GM23338 (cell line): ENCODE measurements around the gene ANO10.

Experiments
- CREB1 ChIP-seq: fragments of 250-450 bp; sonication (Bioruptor Pico); IDR thresholded peaks from 2 replicates; pipeline ENCODE4 v1.5.0; 2020; ENCODE audit warnings: low read depth, mild to moderate bottlenecking, moderate library complexity
- EZH2 ChIP-seq: fragments of 200-600 bp; sonication (generic); IDR thresholded peaks from one replicate; pipeline ENCODE4 v1.8.0; 2017; ENCODE audit warnings: antibody characterized with exemption, mild to moderate bottlenecking, low read depth; ENCODE audit not compliant: unreplicated experiment
- EZH2phosphoT487 ChIP-seq: fragments of 200-600 bp; sonication (generic); IDR thresholded peaks from one replicate; pipeline ENCODE4 v1.8.1; 2018; ENCODE audit warnings: antibody characterized with exemption; ENCODE audit not compliant: unreplicated experiment
- JUNB ChIP-seq: IDR thresholded peaks from one replicate; pipeline ENCODE4 v1.6.1; 2016; ENCODE audit warnings: antibody characterized with exemption; ENCODE audit not compliant: unreplicated experiment
- NANOG ChIP-seq: IDR thresholded peaks from 2 replicates; pipeline ENCODE4 v1.6.1; 2016; ENCODE audit warnings: antibody characterized with exemption, borderline replicate concordance
- POLR2AphosphoS5 ChIP-seq: IDR thresholded peaks from 2 replicates; pipeline ENCODE4 v1.6.1; 2016; ENCODE audit warnings: antibody characterized with exemption, low read depth
- ZNF114 ChIP-seq: fragments of 250-450 bp; sonication (Bioruptor Pico); IDR thresholded peaks from 2 replicates; pipeline ENCODE4 v1.5.0; 2020; ENCODE audit warnings: mild to moderate bottlenecking, moderate library complexity
- TF ChIP-seq, protein P1 (sequence below), 2 experiments: fragments of 200-600 bp in 1 of 2; sonication (generic) in 1 of 2; conservative IDR thresholded peaks; 2 replicates each; pipeline versions ENCODE4 v1.5.1 to v1.6.1; 2016 to 2017; ENCODE audit warnings: antibody characterized with exemption in 2 of 2, low read depth in 2 of 2, mild to moderate bottlenecking in 2 of 2, moderate library complexity in 1 of 2
- TF ChIP-seq, protein P2 (sequence below): IDR thresholded peaks from one replicate; pipeline ENCODE4 v1.6.1; 2018; ENCODE audit warnings: antibody characterized with exemption; ENCODE audit not compliant: unreplicated experiment
- TF ChIP-seq, protein P3 (sequence below): IDR thresholded peaks from 2 replicates; pipeline ENCODE4 v1.6.1; 2016; ENCODE audit warnings: antibody characterized with exemption

DNA sequence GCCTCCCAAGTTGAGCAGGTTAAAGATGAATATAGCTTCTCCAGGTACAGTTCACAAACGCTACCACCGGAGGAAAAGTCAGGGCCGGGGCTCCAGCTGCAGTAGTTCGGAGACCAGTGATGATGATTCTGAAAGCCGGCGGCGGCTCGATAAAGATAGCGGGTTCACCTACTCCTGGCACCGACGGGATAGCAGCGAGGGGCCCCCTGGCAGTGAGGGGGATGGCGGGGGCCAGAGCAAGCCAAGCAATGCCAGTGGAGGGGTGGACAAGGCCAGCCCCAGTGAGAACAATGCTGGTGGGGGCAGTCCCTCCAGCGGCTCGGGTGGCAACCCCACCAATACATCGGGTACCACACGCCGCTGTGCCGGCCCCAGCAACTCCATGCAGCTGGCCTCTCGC is 274.0 kb downstream of the ANO10 start:
- TF ChIP-seq, protein P1, sequence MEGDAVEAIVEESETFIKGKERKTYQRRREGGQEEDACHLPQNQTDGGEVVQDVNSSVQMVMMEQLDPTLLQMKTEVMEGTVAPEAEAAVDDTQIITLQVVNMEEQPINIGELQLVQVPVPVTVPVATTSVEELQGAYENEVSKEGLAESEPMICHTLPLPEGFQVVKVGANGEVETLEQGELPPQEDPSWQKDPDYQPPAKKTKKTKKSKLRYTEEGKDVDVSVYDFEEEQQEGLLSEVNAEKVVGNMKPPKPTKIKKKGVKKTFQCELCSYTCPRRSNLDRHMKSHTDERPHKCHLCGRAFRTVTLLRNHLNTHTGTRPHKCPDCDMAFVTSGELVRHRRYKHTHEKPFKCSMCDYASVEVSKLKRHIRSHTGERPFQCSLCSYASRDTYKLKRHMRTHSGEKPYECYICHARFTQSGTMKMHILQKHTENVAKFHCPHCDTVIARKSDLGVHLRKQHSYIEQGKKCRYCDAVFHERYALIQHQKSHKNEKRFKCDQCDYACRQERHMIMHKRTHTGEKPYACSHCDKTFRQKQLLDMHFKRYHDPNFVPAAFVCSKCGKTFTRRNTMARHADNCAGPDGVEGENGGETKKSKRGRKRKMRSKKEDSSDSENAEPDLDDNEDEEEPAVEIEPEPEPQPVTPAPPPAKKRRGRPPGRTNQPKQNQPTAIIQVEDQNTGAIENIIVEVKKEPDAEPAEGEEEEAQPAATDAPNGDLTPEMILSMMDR (conservative IDR thresholded peaks at IDR 0.05; ENCODE audit: low read depth in 2 of 2), result no peak
- TF ChIP-seq EZH2, result no peak
- TF ChIP-seq, protein P2, sequence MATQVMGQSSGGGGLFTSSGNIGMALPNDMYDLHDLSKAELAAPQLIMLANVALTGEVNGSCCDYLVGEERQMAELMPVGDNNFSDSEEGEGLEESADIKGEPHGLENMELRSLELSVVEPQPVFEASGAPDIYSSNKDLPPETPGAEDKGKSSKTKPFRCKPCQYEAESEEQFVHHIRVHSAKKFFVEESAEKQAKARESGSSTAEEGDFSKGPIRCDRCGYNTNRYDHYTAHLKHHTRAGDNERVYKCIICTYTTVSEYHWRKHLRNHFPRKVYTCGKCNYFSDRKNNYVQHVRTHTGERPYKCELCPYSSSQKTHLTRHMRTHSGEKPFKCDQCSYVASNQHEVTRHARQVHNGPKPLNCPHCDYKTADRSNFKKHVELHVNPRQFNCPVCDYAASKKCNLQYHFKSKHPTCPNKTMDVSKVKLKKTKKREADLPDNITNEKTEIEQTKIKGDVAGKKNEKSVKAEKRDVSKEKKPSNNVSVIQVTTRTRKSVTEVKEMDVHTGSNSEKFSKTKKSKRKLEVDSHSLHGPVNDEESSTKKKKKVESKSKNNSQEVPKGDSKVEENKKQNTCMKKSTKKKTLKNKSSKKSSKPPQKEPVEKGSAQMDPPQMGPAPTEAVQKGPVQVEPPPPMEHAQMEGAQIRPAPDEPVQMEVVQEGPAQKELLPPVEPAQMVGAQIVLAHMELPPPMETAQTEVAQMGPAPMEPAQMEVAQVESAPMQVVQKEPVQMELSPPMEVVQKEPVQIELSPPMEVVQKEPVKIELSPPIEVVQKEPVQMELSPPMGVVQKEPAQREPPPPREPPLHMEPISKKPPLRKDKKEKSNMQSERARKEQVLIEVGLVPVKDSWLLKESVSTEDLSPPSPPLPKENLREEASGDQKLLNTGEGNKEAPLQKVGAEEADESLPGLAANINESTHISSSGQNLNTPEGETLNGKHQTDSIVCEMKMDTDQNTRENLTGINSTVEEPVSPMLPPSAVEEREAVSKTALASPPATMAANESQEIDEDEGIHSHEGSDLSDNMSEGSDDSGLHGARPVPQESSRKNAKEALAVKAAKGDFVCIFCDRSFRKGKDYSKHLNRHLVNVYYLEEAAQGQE, result no peak
- no peak for TF ChIP-seq CREB1
- no peak for TF ChIP-seq POLR2AphosphoS5
- TF ChIP-seq JUNB, result no peak
- TF ChIP-seq EZH2phosphoT487, result no peak
- TF ChIP-seq, protein P3, sequence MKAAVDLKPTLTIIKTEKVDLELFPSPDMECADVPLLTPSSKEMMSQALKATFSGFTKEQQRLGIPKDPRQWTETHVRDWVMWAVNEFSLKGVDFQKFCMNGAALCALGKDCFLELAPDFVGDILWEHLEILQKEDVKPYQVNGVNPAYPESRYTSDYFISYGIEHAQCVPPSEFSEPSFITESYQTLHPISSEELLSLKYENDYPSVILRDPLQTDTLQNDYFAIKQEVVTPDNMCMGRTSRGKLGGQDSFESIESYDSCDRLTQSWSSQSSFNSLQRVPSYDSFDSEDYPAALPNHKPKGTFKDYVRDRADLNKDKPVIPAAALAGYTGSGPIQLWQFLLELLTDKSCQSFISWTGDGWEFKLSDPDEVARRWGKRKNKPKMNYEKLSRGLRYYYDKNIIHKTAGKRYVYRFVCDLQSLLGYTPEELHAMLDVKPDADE, result no peak
- TF ChIP-seq NANOG, result no peak
- TF ChIP-seq ZNF114, result no peak
